H1 (cell line): Measurements from ENCODE around the gene DOP1A. TPM values are rescaled to one million over a fixed set of nuclear protein-coding genes. Genes with fewer than 3 reads are reported as not detected.

ENCODE experiments used
- ASH2L ChIP-seq: fragments of 200-600, 300-600 bp; sonication (generic); IDR thresholded peaks from one replicate; pipeline ENCODE4 v1.7.1; 2017; ENCODE audit warnings: low read length
- BACH1 ChIP-seq: IDR thresholded peaks from 2 replicates; pipeline ENCODE4 v1.6.1; 2012; ENCODE audit warnings: low read length, improper control_type of control experiment
- CEBPB ChIP-seq: IDR thresholded peaks from 2 replicates; pipeline ENCODE4 v1.6.1; 2012; ENCODE audit warnings: low read depth, low read length
- EGR1 ChIP-seq: IDR thresholded peaks from 2 replicates; pipeline ENCODE4 v1.6.1; 2011; ENCODE audit warnings: low read depth, low read length, borderline replicate concordance
- JUN ChIP-seq: IDR thresholded peaks from 2 replicates; pipeline ENCODE4 v1.6.1; 2011; ENCODE audit warnings: low read depth, mild to moderate bottlenecking, improper control_type of control experiment, low read length
- KDM5A ChIP-seq: fragments of 200-600 bp; IDR thresholded peaks from 2 replicates; pipeline ENCODE4 v1.7.1; 2012; ENCODE audit warnings: mild to moderate bottlenecking, low read length, inconsistent platforms, mixed read lengths
- MAFK ChIP-seq: IDR thresholded peaks from 2 replicates; pipeline ENCODE4 v1.6.1; 2012; ENCODE audit warnings: low read depth, mild to moderate bottlenecking, improper control_type of control experiment, low read length
- RBBP5 ChIP-seq: IDR thresholded peaks from 2 replicates; pipeline ENCODE4 v1.7.1; 2012; ENCODE audit warnings: low read depth, mild to moderate bottlenecking, inconsistent platforms, low read length, moderate library complexity, borderline replicate concordance
- SIRT6 ChIP-seq: IDR thresholded peaks from one replicate; pipeline ENCODE4 v1.7.1; 2012; ENCODE audit warnings: low read length, inconsistent platforms
- TBP ChIP-seq: IDR thresholded peaks from 2 replicates; pipeline ENCODE4 v1.6.1; 2011; ENCODE audit warnings: low read depth, low read length, improper control_type of control experiment
- TCF12 ChIP-seq: IDR thresholded peaks from 2 replicates; pipeline ENCODE4 v1.6.1; 2011; ENCODE audit warnings: low read depth, mild to moderate bottlenecking, low read length
- ZNF274 ChIP-seq: IDR thresholded peaks from 2 replicates; pipeline ENCODE4 v1.7.0; 2012; ENCODE audit warnings: low read length, borderline replicate concordance; ENCODE audit errors: extremely low read depth
- polyA plus RNA-seq, 7 experiments: library from polyadenylated mRNA; depleted of rRNA in 3 of 7; stranded (reverse) in 5 of 7; unstranded in 2 of 7; fragments of >200 nt in 5 of 7; fragments of 200-250 nt in 2 of 7; gene quantifications; 1 replicate in 5 of 7; 2 replicates in 1 of 7; 4 replicates in 1 of 7; pipeline versions ENCODE4 v1.2.1 to v1.2.3, GENCODE V29; 2011 to 2013; ENCODE audit warnings: missing spikeins in 2 of 7, mixed read lengths in 2 of 7
- total RNA-seq: library from RNA; stranded (reverse); fragmentation: NEBNext Ultra II Directional; extraction: Animal tissue kit (Norgen Biotek cat#: 25700); gene quantifications from 2 replicates; pipeline ENCODE4 v1.2.1, GENCODE V29; 2021
- TF ChIP-seq, protein P1 (sequence below): fragments of 300-600 bp; sonication (generic); IDR thresholded peaks from 2 replicates; pipeline ENCODE4 v1.7.1; 2012; ENCODE audit warnings: low read length, moderate library complexity, mild to moderate bottlenecking, inconsistent platforms; ENCODE audit not compliant: insufficient replicate concordance

DOP1A gene
- total and polyA plus RNA-seq, 2 of the 8 experiments (the other 6 are each of a cell fraction or from before 2014, with no cell fraction given) = 7.5 to 14.7 TPM

DNA sequence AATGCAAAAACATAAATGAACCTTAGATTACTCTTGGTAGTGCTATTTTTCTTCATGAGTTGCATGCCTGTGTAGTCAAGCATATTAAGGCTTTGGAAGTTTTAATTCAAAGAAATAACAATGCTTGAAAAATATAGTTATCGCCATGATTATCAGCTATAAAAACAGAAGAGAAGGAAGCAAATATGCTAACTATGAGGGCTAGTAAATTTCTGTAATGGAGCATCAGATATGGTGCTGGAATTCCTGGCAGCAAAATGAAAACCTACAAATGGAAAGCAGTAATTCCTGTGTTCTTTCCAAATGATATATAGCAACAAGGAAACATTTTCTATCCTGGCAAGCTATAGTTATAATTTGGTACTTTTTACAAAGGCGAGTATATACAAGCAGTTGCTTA lies 29.7 kb downstream of the DOP1A start (continued):
- TF ChIP-seq, protein P1, sequence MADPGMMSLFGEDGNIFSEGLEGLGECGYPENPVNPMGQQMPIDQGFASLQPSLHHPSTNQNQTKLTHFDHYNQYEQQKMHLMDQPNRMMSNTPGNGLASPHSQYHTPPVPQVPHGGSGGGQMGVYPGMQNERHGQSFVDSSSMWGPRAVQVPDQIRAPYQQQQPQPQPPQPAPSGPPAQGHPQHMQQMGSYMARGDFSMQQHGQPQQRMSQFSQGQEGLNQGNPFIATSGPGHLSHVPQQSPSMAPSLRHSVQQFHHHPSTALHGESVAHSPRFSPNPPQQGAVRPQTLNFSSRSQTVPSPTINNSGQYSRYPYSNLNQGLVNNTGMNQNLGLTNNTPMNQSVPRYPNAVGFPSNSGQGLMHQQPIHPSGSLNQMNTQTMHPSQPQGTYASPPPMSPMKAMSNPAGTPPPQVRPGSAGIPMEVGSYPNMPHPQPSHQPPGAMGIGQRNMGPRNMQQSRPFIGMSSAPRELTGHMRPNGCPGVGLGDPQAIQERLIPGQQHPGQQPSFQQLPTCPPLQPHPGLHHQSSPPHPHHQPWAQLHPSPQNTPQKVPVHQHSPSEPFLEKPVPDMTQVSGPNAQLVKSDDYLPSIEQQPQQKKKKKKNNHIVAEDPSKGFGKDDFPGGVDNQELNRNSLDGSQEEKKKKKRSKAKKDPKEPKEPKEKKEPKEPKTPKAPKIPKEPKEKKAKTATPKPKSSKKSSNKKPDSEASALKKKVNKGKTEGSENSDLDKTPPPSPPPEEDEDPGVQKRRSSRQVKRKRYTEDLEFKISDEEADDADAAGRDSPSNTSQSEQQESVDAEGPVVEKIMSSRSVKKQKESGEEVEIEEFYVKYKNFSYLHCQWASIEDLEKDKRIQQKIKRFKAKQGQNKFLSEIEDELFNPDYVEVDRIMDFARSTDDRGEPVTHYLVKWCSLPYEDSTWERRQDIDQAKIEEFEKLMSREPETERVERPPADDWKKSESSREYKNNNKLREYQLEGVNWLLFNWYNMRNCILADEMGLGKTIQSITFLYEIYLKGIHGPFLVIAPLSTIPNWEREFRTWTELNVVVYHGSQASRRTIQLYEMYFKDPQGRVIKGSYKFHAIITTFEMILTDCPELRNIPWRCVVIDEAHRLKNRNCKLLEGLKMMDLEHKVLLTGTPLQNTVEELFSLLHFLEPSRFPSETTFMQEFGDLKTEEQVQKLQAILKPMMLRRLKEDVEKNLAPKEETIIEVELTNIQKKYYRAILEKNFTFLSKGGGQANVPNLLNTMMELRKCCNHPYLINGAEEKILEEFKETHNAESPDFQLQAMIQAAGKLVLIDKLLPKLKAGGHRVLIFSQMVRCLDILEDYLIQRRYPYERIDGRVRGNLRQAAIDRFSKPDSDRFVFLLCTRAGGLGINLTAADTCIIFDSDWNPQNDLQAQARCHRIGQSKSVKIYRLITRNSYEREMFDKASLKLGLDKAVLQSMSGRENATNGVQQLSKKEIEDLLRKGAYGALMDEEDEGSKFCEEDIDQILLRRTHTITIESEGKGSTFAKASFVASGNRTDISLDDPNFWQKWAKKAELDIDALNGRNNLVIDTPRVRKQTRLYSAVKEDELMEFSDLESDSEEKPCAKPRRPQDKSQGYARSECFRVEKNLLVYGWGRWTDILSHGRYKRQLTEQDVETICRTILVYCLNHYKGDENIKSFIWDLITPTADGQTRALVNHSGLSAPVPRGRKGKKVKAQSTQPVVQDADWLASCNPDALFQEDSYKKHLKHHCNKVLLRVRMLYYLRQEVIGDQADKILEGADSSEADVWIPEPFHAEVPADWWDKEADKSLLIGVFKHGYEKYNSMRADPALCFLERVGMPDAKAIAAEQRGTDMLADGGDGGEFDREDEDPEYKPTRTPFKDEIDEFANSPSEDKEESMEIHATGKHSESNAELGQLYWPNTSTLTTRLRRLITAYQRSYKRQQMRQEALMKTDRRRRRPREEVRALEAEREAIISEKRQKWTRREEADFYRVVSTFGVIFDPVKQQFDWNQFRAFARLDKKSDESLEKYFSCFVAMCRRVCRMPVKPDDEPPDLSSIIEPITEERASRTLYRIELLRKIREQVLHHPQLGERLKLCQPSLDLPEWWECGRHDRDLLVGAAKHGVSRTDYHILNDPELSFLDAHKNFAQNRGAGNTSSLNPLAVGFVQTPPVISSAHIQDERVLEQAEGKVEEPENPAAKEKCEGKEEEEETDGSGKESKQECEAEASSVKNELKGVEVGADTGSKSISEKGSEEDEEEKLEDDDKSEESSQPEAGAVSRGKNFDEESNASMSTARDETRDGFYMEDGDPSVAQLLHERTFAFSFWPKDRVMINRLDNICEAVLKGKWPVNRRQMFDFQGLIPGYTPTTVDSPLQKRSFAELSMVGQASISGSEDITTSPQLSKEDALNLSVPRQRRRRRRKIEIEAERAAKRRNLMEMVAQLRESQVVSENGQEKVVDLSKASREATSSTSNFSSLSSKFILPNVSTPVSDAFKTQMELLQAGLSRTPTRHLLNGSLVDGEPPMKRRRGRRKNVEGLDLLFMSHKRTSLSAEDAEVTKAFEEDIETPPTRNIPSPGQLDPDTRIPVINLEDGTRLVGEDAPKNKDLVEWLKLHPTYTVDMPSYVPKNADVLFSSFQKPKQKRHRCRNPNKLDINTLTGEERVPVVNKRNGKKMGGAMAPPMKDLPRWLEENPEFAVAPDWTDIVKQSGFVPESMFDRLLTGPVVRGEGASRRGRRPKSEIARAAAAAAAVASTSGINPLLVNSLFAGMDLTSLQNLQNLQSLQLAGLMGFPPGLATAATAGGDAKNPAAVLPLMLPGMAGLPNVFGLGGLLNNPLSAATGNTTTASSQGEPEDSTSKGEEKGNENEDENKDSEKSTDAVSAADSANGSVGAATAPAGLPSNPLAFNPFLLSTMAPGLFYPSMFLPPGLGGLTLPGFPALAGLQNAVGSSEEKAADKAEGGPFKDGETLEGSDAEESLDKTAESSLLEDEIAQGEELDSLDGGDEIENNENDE = no peak
- TF ChIP-seq MAFK (no peak), SIRT6 (no peak), EGR1 (no peak), RBBP5 (no peak), TBP (no peak), ZNF274 (no peak), KDM5A (no peak), TCF12 (no peak), ASH2L (no peak), CEBPB (no peak), BACH1 (no peak), JUN (no peak)
